K562 (cell line): ENCODE measurements around the gene PI4K2A. TPM values are rescaled to one million over a fixed set of nuclear protein-coding genes. Genes with fewer than 3 reads are reported as not detected.

Experiments used
- AFF1 ChIP-seq, 2 experiments: fragments of 450-650 bp; IDR thresholded peaks; 2 replicates each; pipeline ENCODE4 v1.6.1; 2018; ENCODE audit warnings: mild to moderate bottlenecking in 2 of 2, low read depth in 1 of 2; ENCODE audit not compliant: partially characterized antibody in 2 of 2
- CCAR2 ChIP-seq: fragments of 200-400 bp; formaldehyde crosslinking; IDR thresholded peaks from 2 replicates; pipeline ENCODE4 v1.6.1; 2017; ENCODE audit warnings: mild to moderate bottlenecking, low read depth, low read length
- CREB3 ChIP-seq: fragments of 450-650 bp; conservative IDR thresholded peaks from 2 replicates; pipeline ENCODE4 v1.6.1; 2016; ENCODE audit warnings: missing genetic modification characterization, low read depth, mild to moderate bottlenecking, missing compliant biosample characterization, moderate library complexity
- JUNB ChIP-seq: fragments of 450-650 bp; formaldehyde crosslinking; conservative IDR thresholded peaks from 2 replicates; pipeline ENCODE4 v1.4.0; 2020; ENCODE audit warnings: mild to moderate bottlenecking
- KLF10 ChIP-seq: fragments of 250-450 bp; sonication (Bioruptor Pico); IDR thresholded peaks from 2 replicates; pipeline ENCODE4 v1.6.1; 2021; ENCODE audit warnings: matching md5 sums
- NFIX ChIP-seq: fragments of 250-450 bp; sonication (Bioruptor Pico); IDR thresholded peaks from 2 replicates; pipeline ENCODE4 v1.4.0; 2020; ENCODE audit warnings: low read depth, mild to moderate bottlenecking, moderate library complexity
- NKRF ChIP-seq: fragments of 450-650 bp; IDR thresholded peaks from 2 replicates; pipeline ENCODE4 v1.6.1; 2016; ENCODE audit warnings: borderline replicate concordance
- PHF8 ChIP-seq: fragments of 200-600 bp; sonication (generic); IDR thresholded peaks from 2 replicates; pipeline ENCODE4 v1.6.1; 2012; ENCODE audit warnings: mixed run types, mild to moderate bottlenecking, inconsistent platforms, low read length, moderate library complexity, borderline replicate concordance
- SMARCB1 ChIP-seq: IDR thresholded peaks from 2 replicates; pipeline ENCODE4 v1.6.1; 2011; ENCODE audit warnings: improper control_type of control experiment, low read depth; ENCODE audit not compliant: insufficient read length
- ZNF395 ChIP-seq: fragments of 200-800 bp; sonication (Bioruptor generic); IDR thresholded peaks from 2 replicates; pipeline ENCODE4 v1.6.1; 2017; ENCODE audit warnings: missing genetic modification characterization, missing compliant biosample characterization
- ZNF592 ChIP-seq: fragments of 450-650 bp; IDR thresholded peaks from 2 replicates; pipeline ENCODE4 v1.6.1; 2017; ENCODE audit warnings: antibody characterized with exemption, mild to moderate bottlenecking
- polyA plus RNA-seq, 8 experiments: library from polyadenylated mRNA; depleted of rRNA in 4 of 8; stranded (reverse) in 5 of 8; unstranded in 3 of 8; fragments of >200 nt; fragmentation: Nextera tagmentation in 2 of 8; fragmentation: Illumina TruSeq in 1 of 8; extraction: Ambion mirVana in 2 of 8; extraction: Trizol in 1 of 8; gene quantifications; 2 replicates each; pipeline versions ENCODE4 v1.2.1 to v1.2.3, GENCODE V29; 2011 to 2014; ENCODE audit warnings: inconsistent platforms in 1 of 8, missing spikeins in 1 of 8
- total RNA-seq, 7 experiments: library from RNA; depleted of rRNA in 6 of 7; stranded (reverse); fragments of >200 nt in 6 of 7; fragmentation: Illumina TruSeq in 2 of 7; extraction: Trizol in 2 of 7; gene quantifications; 2 replicates each; pipeline versions ENCODE4 v1.2.1 to v1.2.3, GENCODE V29; 2011 to 2021; ENCODE audit warnings: low replicate concordance in 1 of 7

PI4K2A gene
- total and polyA plus RNA-seq, 9 of the 15 experiments (the other 6 are each of a cell fraction or from before 2014, with no cell fraction given), result 4.4 to 28.4 (median 16.5) TPM

- TF ChIP-seq CREB3 (tag), result no peak
- no peak for TF ChIP-seq NFIX (CRISPR knock-in tag)
- peak in 1 of 2 experiments; percentile 57 for TF ChIP-seq AFF1 (IDR thresholded peaks at IDR 0.05; ENCODE audit: low read depth in 1 of 2, partially characterized antibody in 2 of 2)
- no peak for TF ChIP-seq ZNF395 (CRISPR knock-in tag)
- no peak for TF ChIP-seq PHF8
- TF ChIP-seq JUNB (CRISPR knock-in tag), result no peak
- no peak for TF ChIP-seq NKRF
- no peak for TF ChIP-seq SMARCB1
- no peak for TF ChIP-seq KLF10
- TF ChIP-seq CCAR2, result no peak
- peak; percentile 66; the same call in 1 of the 2 replicates for TF ChIP-seq ZNF592
Observed at GRCh38 chr10:97648562-97649404, 8.3 kb downstream of the PI4K2A start (continued).
